HepG2 (cell line): ENCODE data around the gene MDFI. TPM values are rescaled to one million over a fixed set of nuclear protein-coding genes. Genes with fewer than 3 reads are reported as not detected.

ENCODE experiments used
- ATAC-seq: fragments of 200-7000 bp; cut with Tn5 transposase; 3 replicates; pipeline ENCODE4 v1.9.1; 2020; ENCODE audit warnings: mild to moderate bottlenecking, moderate library complexity
- BruUV-seq: library from RNA; stranded (reverse); fragments of 400-500 nt; replicated peaks from 2 replicates; lab custom pipeline; 2021; lab: Mats Ljungman, UMichigan
- CTCF ChIA-PET: fragments of 300-600 bp; formaldehyde crosslinking; extraction: SDS; loops from one replicate; lab custom pipeline; 2021; ENCODE audit warnings: low total read pairs, inconsistent platforms, low intra/inter-chr PET ratio; lab: Yijun Ruan, JAX
- POLR2A ChIA-PET: fragments of 350-600 bp; sonication (Branson Sonifier 250); formaldehyde crosslinking; loops from one replicate; lab custom pipeline; 2020; ENCODE audit warnings: antibody characterized with exemption, inconsistent platforms; lab: Yijun Ruan, JAX
- DNase-seq: peaks from one replicate; pipeline ENCODE4 v3.0.0-alpha.2; 2015; ENCODE audit warnings: low spot score
- FAIRE-seq: peaks from 3 replicates; lab custom pipeline; 2011; peaks lifted over from hg19 to GRCh38; lab: Jason Lieb, UNC
- H2AFZ ChIP-seq: one replicate; pipeline ENCODE4 v1.6.1; 2011; ENCODE audit warnings: low read length, inconsistent platforms
- H3K27ac ChIP-seq: fragments of 300-600 bp; 3 replicates; pipeline ENCODE4 v1.8.0; 2011; ENCODE audit warnings: mixed run types, mild to moderate bottlenecking, mixed read lengths, low read length, inconsistent platforms; ENCODE audit not compliant: insufficient read depth; ENCODE audit errors: extremely low read length
- H3K27me3 ChIP-seq, 2 experiments: fragments of 200-600 bp in 1 of 2; 2 replicates in 1 of 2; 3 replicates in 1 of 2; pipeline versions ENCODE4 v1.6.0 to v1.8.0; 2011; ENCODE audit warnings: low read length in 2 of 2, mild to moderate bottlenecking in 2 of 2, moderate library complexity in 2 of 2, inconsistent platforms in 1 of 2; ENCODE audit not compliant: insufficient read depth in 2 of 2, control insufficient read depth in 1 of 2
- H3K36me3 ChIP-seq, 2 experiments: fragments of 200-600 bp in 1 of 2; replicated peaks in 1 of 2; 2 replicates in 1 of 2; 3 replicates in 1 of 2; pipeline versions ENCODE4 v1.5.1 to v1.8.0; 2011; ENCODE audit warnings: low read length in 2 of 2, inconsistent platforms in 1 of 2; ENCODE audit not compliant: insufficient read depth in 2 of 2, control insufficient read depth in 1 of 2
- H3K4me1 ChIP-seq: 2 replicates; pipeline ENCODE4 v1.5.1; 2012; ENCODE audit warnings: low read length, inconsistent platforms; ENCODE audit not compliant: insufficient read depth
- H3K4me2 ChIP-seq: 2 replicates; pipeline ENCODE4 v1.6.0; 2011; ENCODE audit warnings: low read depth, low read length, inconsistent platforms
- H3K4me3 ChIP-seq, 3 experiments: fragments of 200-600 bp in 1 of 3; sonication (generic), shearing (Covaris generic) in 1 of 3; replicated peaks in 1 of 3; 2 replicates each; pipeline ENCODE4 v1.5.1; 2011 to 2016; ENCODE audit warnings: low read length in 3 of 3, inconsistent platforms in 2 of 3, low read depth in 2 of 3, mild to moderate bottlenecking in 2 of 3, control low read depth in 1 of 3, mixed read lengths in 1 of 3; ENCODE audit not compliant: insufficient read depth in 1 of 3
- H3K79me2 ChIP-seq: one replicate; pipeline ENCODE4 v1.6.1; 2011; ENCODE audit warnings: low read length, inconsistent platforms; ENCODE audit not compliant: insufficient read depth
- H3K9ac ChIP-seq: 2 replicates; pipeline ENCODE4 v1.6.0; 2011; ENCODE audit warnings: mild to moderate bottlenecking, low read depth, low read length, inconsistent platforms; ENCODE audit not compliant: insufficient read depth
- H3K9me3 ChIP-seq: 2 replicates; pipeline ENCODE4 v1.5.1; 2012; ENCODE audit warnings: mild to moderate bottlenecking, low read length
- H4K20me1 ChIP-seq: 2 replicates; pipeline ENCODE4 v1.6.0; 2011; ENCODE audit warnings: inconsistent platforms, mild to moderate bottlenecking, low read length, moderate library complexity; ENCODE audit not compliant: insufficient read depth
- ARID2 ChIP-seq: sonication (generic); formaldehyde crosslinking; IDR thresholded peaks from 2 replicates; pipeline ENCODE4 v1.8.1; 2022; ENCODE audit warnings: mild to moderate bottlenecking, missing genetic modification reagents, borderline replicate concordance
- GABPA ChIP-seq, 2 experiments: IDR thresholded peaks; 2 replicates each; pipeline ENCODE4 v1.6.1; 2011 to 2016; ENCODE audit warnings: low read depth in 2 of 2, low read length in 1 of 2, missing biosample characterization in 1 of 2, missing genetic modification characterization in 1 of 2
- HES4 ChIP-seq: sonication (generic); formaldehyde crosslinking; IDR thresholded peaks from 2 replicates; pipeline ENCODE4 v1.9.0; 2021; ENCODE audit warnings: mild to moderate bottlenecking, missing genetic modification reagents, borderline replicate concordance
- SKI ChIP-seq: fragments of 450-650 bp; IDR thresholded peaks from one replicate; pipeline ENCODE4 v1.6.1; 2018; ENCODE audit warnings: mild to moderate bottlenecking; ENCODE audit not compliant: partially characterized antibody
- SKIL ChIP-seq: sonication (generic); formaldehyde crosslinking; IDR thresholded peaks from 2 replicates; pipeline ENCODE4 v1.8.0; 2022; ENCODE audit warnings: missing genetic modification reagents, mild to moderate bottlenecking, moderate library complexity, borderline replicate concordance
- TAF1 ChIP-seq: sonication (generic); formaldehyde crosslinking; IDR thresholded peaks from 2 replicates; pipeline ENCODE4 v1.4.0; 2020; ENCODE audit warnings: missing genetic modification reagents
- ZBTB44 ChIP-seq: sonication (generic); formaldehyde crosslinking; IDR thresholded peaks from 2 replicates; pipeline ENCODE4 v1.4.0; 2020; ENCODE audit warnings: missing genetic modification reagents
- ZFP82 ChIP-seq: sonication (generic); formaldehyde crosslinking; IDR thresholded peaks from 2 replicates; pipeline ENCODE4 v1.5.1; 2020; ENCODE audit warnings: mild to moderate bottlenecking, missing genetic modification reagents, borderline replicate concordance
- ZNF646 ChIP-seq: sonication (generic); formaldehyde crosslinking; IDR thresholded peaks from 2 replicates; pipeline ENCODE4 v1.9.0; 2021; ENCODE audit warnings: mild to moderate bottlenecking, missing genetic modification reagents
- ZNF839 ChIP-seq: sonication (generic); formaldehyde crosslinking; IDR thresholded peaks from 2 replicates; pipeline ENCODE4 v1.4.0; 2020; ENCODE audit warnings: missing genetic modification reagents, mild to moderate bottlenecking, borderline replicate concordance
- WGBS: methylation state at CpG from one replicate; pipeline ENCODE4 v1.1.6; 2017; ENCODE audit warnings: low lambda C conversion rate; 5-methylcytosine and 5-hydroxymethylcytosine counted together
- in situ Hi-C: cut with HindIII; loops from 2 replicates; pipeline ENCODE4 v1.10.0; 2017; ENCODE audit warnings: low pct_unique_long_range_greater_than_20kb; ENCODE audit not compliant: extremely low pct_ligation_motif_present
- intact Hi-C: fragments of 100-400 bp; cut with micrococcal nuclease; formaldehyde crosslinking; loops from one replicate; pipeline ENCODE4 v1.10.0; 2022; ENCODE audit not compliant: unreplicated experiment
- polyA plus RNA-seq, 8 experiments: library from polyadenylated mRNA; depleted of rRNA in 3 of 8; stranded (reverse) in 7 of 8; unstranded in 1 of 8; fragments of >200 nt; fragmentation: Illumina TruSeq in 4 of 8; extraction: Trizol in 4 of 8; gene quantifications; 2 replicates each; pipeline versions ENCODE4 v1.2.1 to v1.2.3, GENCODE V29; 2011 to 2016; ENCODE audit warnings: low read depth in 4 of 8, missing spikeins in 1 of 8, mixed read lengths in 1 of 8; ENCODE audit not compliant: insufficient read depth in 1 of 8
- total RNA-seq, 5 experiments: library from RNA; depleted of rRNA; stranded (reverse); fragments of >200 nt; fragmentation: Illumina TruSeq; extraction: Trizol; gene quantifications; 2 replicates each; pipeline ENCODE4 v1.2.3, GENCODE V29; 2016; ENCODE audit warnings: low read depth in 1 of 5

Gene MDFI
- total and polyA plus RNA-seq, 2 of the 13 experiments (the other 11 are each of a cell fraction or from before 2014, with no cell fraction given): 0.28 TPM; not detected in 1

- peaks cover 10 to 87% of the 10 kb centered on the region in 2 experiments for H3K27me3 ChIP-seq
- in situ Hi-C loops: no loop called here
- ChIA-PET CTCF (no interaction called here), POLR2A (no interaction called here)
- H3K4me2 ChIP-seq: peak overlapping the region; percentile 50
- intact Hi-C loops: no loop called here
- H3K9me3 ChIP-seq: no peaks in the 10 kb centered on the region
- H3K4me1 ChIP-seq: peaks cover 39% of the 10 kb centered on the region
- H3K4me3 ChIP-seq: peak overlapping the region in 2 of 3 experiments; percentile 48 to 51; a peak in 3 of 6 replicates
- ATAC-seq: no peak
- no peaks in the 10 kb centered on the region for H4K20me1 ChIP-seq
- no peak for DNase-seq
- 32% methylated on average over 39 of the region's 40 CpGs for whole genome bisulfite sequencing
- no peak overlapping the region for H2AFZ ChIP-seq
- H3K9ac ChIP-seq: no peak overlapping the region
- H3K27ac ChIP-seq: no peak overlapping the region
- no peak for FAIRE-seq
- no peaks in the 10 kb centered on the region for H3K79me2 ChIP-seq
- H3K36me3 ChIP-seq: no peaks in the 10 kb centered on the region
- BruUV-seq: no TSS peak
- TF ChIP-seq TAF1 (CRISPR knock-in tag) (no peak), GABPA (IDR thresholded peaks at IDR 0.05; ENCODE audit: low read depth, low read length) (no peak), GABPA (CRISPR knock-in tag; IDR thresholded peaks at IDR 0.05; ENCODE audit: low read depth) (no peak), ZNF839 (CRISPR knock-in tag) (0 out of 2 replicates have a peak, but pooled peaks have one; percentile 28), SKIL (CRISPR knock-in tag) (no peak), HES4 (CRISPR knock-in tag) (0 out of 2 replicates have a peak, but pooled peaks have one; percentile 42), ZNF646 (CRISPR knock-in tag) (peak; percentile 80), ZFP82 (CRISPR knock-in tag) (no peak), SKI (peak; percentile 12), ARID2 (CRISPR knock-in tag) (0 out of 2 replicates have a peak, but pooled peaks have one; percentile 56), ZBTB44 (CRISPR knock-in tag) (no peak)
These were observed 904 bp downstream of the MDFI start for GRCh38 chr6:41638935-41639808.
